Renal pelvis (tissue), 4 donors: ENCODE results near the gene CNTNAP1. TPM values are rescaled to one million over a fixed set of nuclear protein-coding genes. Genes with fewer than 3 reads are reported as not detected.
"Not testable (repeated sequence)": the region's sequence is repeated elsewhere in the genome, so short reads cannot be mapped to it uniquely, and the experiment has no call there.

Experiments
- DNase-seq: peaks from one replicate; pipeline ENCODE4 v3.0.0-alpha.2; 2013
- polyA plus RNA-seq, 3 donors: library from polyadenylated mRNA; unstranded; fragments of 120-200 nt; gene quantifications; one replicate each; pipeline ENCODE4 v1.2.1, GENCODE V29; 2013; ENCODE audit not compliant: insufficient read length in 3 of 3

The CNTNAP1 gene
- polyA plus RNA-seq, 3 donors, result 8.7 to 9.5 (median 9.4) TPM

GRCh38 chr17:42725143-42725542, 42.8 kb downstream of the CNTNAP1 start:
- no peak for DNase-seq

- DNase-seq, result no peak
Measured at GRCh38 chr17:42740699-42741098, 58.4 kb downstream of the CNTNAP1 start.

- DNase-seq, result not testable (repeated sequence)
Measured at GRCh38 chr17:42742916-42743315, 60.6 kb downstream of the CNTNAP1 start.

GRCh38 chr17:42743595-42744282, 61.4 kb downstream of the CNTNAP1 start:
- no peak for DNase-seq

- DNase-seq, result peak; percentile 31
Measured at GRCh38 chr17:42744283-42744805, 62.0 kb downstream of the CNTNAP1 start.

- DNase-seq, result peak; percentile 92
Measured at GRCh38 chr17:42744806-42745617, 62.7 kb downstream of the CNTNAP1 start, which contains the start of gene EZH1. TSS of gene EZH1 (minus strand) at chr17:42745040. CDS start at chr17:42728941, 16,099 bp downstream.

- DNase-seq, result no peak
Measured at GRCh38 chr17:42748202-42748907, 66.0 kb downstream of the CNTNAP1 start.

- DNase-seq, result no peak
Measured at GRCh38 chr17:42748908-42749798, 66.8 kb downstream of the CNTNAP1 start.

Other genes starting within 250 kb of the CNTNAP1 start
- 10 to 100 TPM; 56.4 to 73.6 (median 72.2) TPM for gene ATP6V0A1, start 223.7 kb upstream of the CNTNAP1 start, polyA plus RNA-seq
- 10 to 100 TPM; 27.3 to 29.5 (median 29.5) TPM for gene NAGLU, start 146.3 kb upstream of the CNTNAP1 start, polyA plus RNA-seq
- gene HSD17B1, start 129.6 kb upstream of the CNTNAP1 start, polyA plus RNA-seq, result 1 to 10 TPM; 5.3 to 6.2 (median 5.8) TPM
- gene COASY, start 120.4 kb upstream of the CNTNAP1 start, polyA plus RNA-seq, result 10 to 100 TPM; 62.1 to 66.7 (median 63.9) TPM
- gene MLX, start 115.4 kb upstream of the CNTNAP1 start, polyA plus RNA-seq, result 10 to 100 TPM; 35.1 to 38.2 (median 35.6) TPM
- gene PSMC3IP, start 104.8 kb upstream of the CNTNAP1 start, polyA plus RNA-seq, result 10 to 100 TPM; 18.4 to 23.7 (median 21.6) TPM
- gene RETREG3, start 73.2 kb upstream of the CNTNAP1 start, polyA plus RNA-seq, result 10 to 100 TPM; 40.4 to 64.2 (median 60.5) TPM
- gene TUBG1, start 72.8 kb upstream of the CNTNAP1 start, polyA plus RNA-seq, result 10 to 100 TPM; 58.0 to 66.8 (median 60.2) TPM
- 10 to 100 TPM; 25.1 to 42.7 (median 38.7) TPM for gene TUBG2, start 23.2 kb upstream of the CNTNAP1 start, polyA plus RNA-seq
- gene PLEKHH3, start 5.5 kb upstream of the CNTNAP1 start, polyA plus RNA-seq, result 10 to 100 TPM; 17.5 to 20.2 (median 19.9) TPM
- 1 to 10 TPM; 1.5 to 2.7 (median 2.2) TPM for gene CCR10, start 688 bp upstream of the CNTNAP1 start, polyA plus RNA-seq
- gene EZH1, start 62.5 kb downstream of the CNTNAP1 start, polyA plus RNA-seq, result 10 to 100 TPM; 37.8 to 69.6 (median 57.9) TPM
- 100 to 1,000 TPM in 1 of 3 donors, 10 to 100 TPM in 2; 83.1 to 113 (median 87.2) TPM for gene RAMP2, start 78.7 kb downstream of the CNTNAP1 start, polyA plus RNA-seq
- gene VPS25, start 90.9 kb downstream of the CNTNAP1 start, polyA plus RNA-seq, result 10 to 100 TPM; 87.8 to 95.9 (median 90.9) TPM
- gene WNK4, start 98.1 kb downstream of the CNTNAP1 start, polyA plus RNA-seq, result 10 to 100 TPM in 1 of 3 donors, 1 to 10 TPM in 2; 9.1 to 13.8 (median 9.3) TPM
- 100 to 1,000 TPM; 155 to 187 (median 161) TPM for gene COA3, start 116.2 kb downstream of the CNTNAP1 start, polyA plus RNA-seq
- 1 to 10 TPM; 1.3 to 3.9 (median 3.3) TPM for gene CNTD1, start 116.3 kb downstream of the CNTNAP1 start, polyA plus RNA-seq
- 10 to 100 TPM; 64.9 to 82.2 (median 72.0) TPM for gene BECN1, start 141.8 kb downstream of the CNTNAP1 start, polyA plus RNA-seq
- gene PSME3, start 150.9 kb downstream of the CNTNAP1 start, polyA plus RNA-seq, result 10 to 100 TPM; 97.6 to 99.2 (median 98.5) TPM
- 1 to 10 TPM; 1.1 to 2.2 (median 1.6) TPM for gene AOC2, start 162.0 kb downstream of the CNTNAP1 start, polyA plus RNA-seq
- 1 to 10 TPM; 5.4 to 6.2 (median 5.5) TPM for gene AOC3, start 168.7 kb downstream of the CNTNAP1 start, polyA plus RNA-seq
- 1 to 10 TPM; 4.7 to 9.1 (median 8.6) TPM for gene G6PC1, start 218.3 kb downstream of the CNTNAP1 start, polyA plus RNA-seq